GM19035 (cell line): ENCODE results near the gene OR2F2.
A peak's percentile ranks its signal among the peaks of the same experiment; 100 is the strongest.

ENCODE experiments used
- ATAC-seq: cut with Tn5 transposase; IDR thresholded peaks from one replicate; pipeline ENCODE4 v1.9.1; 2021; ENCODE audit not compliant: unreplicated experiment

Gene OR2F2

GRCh38 chr7:143913945-143914615 lies 21.0 kb upstream of the OR2F2 start:
- ATAC-seq, result no peak

DNA sequence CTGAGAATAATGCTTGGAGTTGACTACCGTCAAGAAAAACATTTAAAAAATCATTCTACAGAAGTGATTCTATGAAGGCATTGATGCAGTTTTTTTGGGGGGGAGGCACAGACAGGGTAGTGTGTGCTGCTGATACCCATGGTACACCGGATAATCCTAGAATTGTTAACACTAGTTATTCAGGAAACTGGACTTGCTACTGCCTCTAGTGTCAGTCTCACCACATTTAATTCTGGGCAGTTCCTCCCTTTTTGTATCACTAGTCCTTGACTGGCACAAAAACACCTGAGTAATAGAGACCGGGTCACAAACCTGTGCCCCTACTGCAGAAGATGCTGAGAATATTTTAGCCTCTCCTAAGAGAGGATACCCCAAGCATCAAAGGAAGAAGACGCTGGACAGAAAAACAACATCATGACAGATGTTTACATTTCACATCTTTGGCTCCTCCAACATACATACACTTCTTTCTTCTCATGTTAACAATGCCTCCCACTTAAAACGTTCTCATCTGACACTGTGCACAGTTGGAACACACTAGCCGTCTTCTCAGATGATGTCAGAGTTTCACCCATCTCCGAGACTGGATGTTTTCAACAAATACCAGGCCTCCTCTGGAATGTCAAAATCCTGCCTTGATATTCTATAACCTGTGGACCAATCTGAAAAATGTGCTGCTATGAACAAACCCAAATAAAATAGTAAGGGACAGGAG lies 19.9 kb upstream of the OR2F2 start:
- ATAC-seq, result no peak

DNA sequence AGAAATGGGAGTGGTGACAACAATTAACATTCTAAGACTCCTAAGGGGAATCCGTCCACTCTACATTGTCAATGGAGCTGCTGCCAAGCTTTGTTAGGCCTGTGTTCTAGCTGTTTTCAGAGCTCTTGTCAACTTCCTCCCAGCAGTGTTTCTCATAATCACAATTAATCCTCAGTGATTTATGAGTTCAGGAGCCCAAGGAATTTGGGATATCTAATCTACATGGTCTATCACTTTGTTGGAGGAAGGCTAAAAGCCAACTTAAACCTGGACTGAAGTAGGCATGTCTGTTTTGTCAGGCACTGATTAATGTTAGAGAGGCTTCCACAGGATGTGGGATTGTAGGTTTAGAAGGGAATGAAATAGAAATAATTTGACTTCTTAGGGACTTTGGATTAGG lies 10.2 kb upstream of the OR2F2 start:
- no peak for ATAC-seq

DNA sequence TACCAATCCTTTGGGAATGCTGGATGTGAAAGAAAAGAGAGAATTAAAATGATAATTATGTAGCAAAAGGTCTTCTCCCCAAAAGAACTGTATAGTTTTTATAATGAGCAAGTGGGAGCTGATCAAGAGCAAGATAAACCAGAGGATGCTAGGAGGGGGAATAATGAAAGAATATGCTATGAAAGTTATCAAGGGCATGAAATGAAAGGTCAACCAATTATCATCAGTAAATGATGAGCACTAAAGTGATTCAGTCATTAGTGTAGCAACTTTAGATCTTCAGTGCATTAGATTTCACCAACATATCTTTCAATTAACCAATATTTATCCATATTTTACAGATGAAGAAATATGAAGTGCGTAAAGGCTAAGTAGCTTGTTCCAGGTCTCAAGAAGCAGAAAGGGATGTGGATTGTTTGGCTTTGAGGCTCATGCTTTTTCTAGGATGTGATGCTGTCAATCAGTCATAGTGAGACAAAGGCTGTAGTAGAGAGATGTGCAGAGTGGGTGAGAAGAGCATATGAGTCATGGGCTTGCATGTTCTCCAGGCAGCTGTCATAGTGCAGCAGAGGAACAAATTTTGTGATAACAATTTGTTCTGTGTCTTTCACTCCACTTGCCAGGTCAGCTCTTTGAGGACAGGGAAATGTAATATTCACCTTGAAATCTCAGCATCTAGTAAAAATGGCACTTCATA lies 5.7 kb upstream of the OR2F2 start:
- ATAC-seq, result peak; percentile 62

- no peak for ATAC-seq
Measured at GRCh38 chr7:143931739-143932138, 3.3 kb upstream of the OR2F2 start.

- ATAC-seq, result no peak
Measured at GRCh38 chr7:143936087-143937009, 1.3 kb downstream of the OR2F2 start.

- ATAC-seq, result no peak
Measured at GRCh38 chr7:143938379-143939243, 3.6 kb downstream of the OR2F2 start.

GRCh38 chr7:143945423-143945822 lies 10.4 kb downstream of the OR2F2 start:
- no peak for ATAC-seq

GRCh38 chr7:143947111-143947510 lies 12.1 kb downstream of the OR2F2 start:
- ATAC-seq, result no peak

- no peak for ATAC-seq
Measured at GRCh38 chr7:143948733-143949132, 13.7 kb downstream of the OR2F2 start.

DNA sequence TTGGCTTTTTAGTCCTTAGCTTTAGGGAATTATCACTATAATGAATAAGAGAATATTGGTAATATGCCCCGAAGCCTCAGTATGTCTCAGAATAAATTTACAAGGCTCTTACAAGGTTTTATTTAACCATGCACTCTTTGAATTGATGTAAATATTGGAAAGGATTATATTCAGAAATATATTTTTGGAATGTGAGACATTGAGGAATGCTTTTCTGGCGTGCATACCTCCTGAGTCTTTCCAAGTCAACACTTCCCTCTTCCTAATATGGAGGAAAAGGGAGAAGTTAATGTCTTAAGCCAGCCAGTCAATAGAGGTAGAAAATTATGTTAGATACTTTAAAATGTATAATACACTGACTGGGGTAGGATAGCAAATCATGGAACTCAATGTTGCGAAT lies 18.4 kb downstream of the OR2F2 start:
- ATAC-seq, result no peak

DNA sequence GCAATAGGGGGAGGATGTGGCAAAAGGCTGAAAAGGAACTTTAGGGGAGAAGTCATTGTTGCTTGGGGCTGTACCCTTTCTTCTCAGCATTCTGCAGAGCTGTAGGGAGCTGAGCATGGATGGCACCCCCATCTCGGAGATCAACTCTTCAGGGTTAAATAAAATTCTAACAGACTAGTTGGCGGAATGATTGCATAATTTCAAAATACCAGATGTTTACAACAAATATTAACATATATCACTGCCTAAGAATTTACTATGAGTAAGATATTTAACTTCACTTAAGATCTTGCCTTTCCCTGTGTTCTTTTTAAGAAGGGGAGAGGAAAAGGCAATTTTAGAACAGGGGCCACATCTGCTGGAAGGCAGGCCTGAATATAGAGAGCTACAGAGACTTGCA lies 19.1 kb downstream of the OR2F2 start:
- ATAC-seq, result no peak

DNA sequence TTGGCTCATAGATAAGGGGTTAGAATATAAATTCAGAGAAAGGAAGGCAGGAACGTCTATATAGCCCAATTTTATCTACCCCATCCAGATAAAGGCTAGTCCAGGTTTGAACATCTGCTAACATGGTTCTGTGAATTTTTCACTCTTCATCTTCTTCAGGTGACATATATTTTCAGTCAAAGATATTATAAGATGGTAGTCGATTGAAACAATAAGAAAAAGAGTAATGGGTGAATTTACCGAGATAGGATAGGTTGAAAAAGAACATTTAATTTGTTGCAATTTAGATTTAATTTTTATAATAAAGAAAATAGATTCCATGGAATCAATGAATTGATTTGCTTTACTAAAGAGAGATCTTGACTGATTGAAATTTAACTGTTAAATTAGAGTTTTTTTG lies 19.5 kb downstream of the OR2F2 start, which contains the start of gene OR2F1:
Gene OR2F1, plus strand, starts transcription at position 301 of the 400 bp plus-strand sequence. CDS start 5,127 bp downstream, outside the sequence.
- ATAC-seq, result no peak

DNA sequence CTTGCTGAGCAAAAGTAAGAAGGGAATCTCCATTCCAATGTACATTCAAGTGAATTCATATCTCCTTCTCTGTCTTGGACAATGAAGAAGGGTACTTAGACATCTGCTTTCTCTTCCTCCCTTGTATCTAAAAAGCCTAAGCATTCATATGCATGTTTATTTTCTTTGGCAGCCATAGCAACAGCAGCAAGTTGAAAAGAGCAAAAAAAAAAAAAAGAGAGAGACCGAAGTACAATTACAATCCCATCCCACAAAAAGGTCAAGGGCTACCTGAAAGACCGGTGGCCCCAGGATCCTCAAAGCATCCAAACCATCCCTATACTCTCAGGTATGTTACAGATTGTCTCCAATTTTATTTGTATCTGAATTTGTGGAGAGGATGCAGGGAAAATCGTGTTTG lies 23.7 kb downstream of the OR2F2 start:
- no peak for ATAC-seq

- no peak for ATAC-seq
Measured at GRCh38 chr7:143960813-143961610, 26.0 kb downstream of the OR2F2 start.

DNA sequence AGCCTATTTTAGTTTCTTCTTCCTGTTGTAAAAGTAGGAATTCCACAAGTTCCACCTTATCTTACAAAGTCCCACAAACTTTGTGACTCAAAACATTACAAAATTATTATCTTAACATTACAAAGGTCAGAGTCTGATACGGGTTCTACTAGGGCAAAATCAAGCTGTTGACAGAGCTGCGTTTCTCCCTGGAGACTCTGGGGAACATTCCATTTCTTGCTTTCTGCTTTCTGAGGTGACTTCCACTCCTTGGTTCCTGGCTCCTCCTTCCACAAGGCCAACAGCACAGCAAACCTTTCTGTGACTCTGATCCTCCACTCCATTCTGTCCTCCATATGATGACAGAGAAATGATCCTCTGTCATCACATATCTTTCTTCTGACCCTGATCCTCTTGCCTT lies 30.2 kb downstream of the OR2F2 start:
- ATAC-seq, result no peak

DNA sequence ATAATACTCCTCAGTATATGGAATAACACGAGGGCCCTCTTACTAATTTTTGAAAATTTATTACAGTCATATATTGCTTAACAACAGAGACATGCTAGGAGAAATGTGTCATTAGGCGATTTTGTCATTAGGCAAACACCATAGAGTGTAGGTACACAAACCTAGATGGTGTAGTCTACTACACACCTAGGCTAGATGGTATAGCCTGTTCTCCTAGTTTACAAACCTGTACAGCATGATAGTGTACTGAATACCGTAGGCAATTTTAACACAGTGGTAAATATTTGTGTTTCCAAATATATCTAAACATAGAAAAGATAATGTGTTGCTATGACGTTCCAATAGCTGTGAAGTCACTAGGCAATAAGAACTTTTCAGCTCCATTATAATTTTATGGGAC lies 32.4 kb downstream of the OR2F2 start:
- ATAC-seq, result no peak

DNA sequence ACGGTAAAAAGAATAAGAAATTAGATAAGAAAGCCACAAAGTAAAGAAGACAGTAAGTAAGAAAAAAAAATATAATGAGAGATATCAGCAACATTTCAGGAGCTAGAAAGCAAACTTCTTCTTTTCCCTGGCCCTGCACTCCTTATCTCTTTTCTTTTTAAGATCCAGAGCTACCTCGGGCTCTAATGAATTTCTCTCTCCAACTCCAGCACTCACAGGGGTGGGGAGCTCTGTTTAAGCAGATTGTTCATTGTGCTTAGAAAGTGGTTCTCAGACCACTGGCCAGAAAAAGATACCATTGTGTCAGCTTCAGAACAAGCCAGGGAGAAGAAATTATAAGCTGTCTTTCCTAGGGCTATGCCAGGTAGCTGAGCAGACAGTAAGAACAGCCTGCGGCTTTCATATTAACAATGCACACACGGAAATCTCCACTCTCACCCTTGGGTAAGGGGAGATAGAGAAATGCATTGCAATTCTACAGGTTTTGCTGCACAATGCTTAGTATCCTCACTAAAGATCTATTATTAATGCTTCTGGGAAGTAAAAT lies 38.9 kb downstream of the OR2F2 start:
- ATAC-seq, result no peak

DNA sequence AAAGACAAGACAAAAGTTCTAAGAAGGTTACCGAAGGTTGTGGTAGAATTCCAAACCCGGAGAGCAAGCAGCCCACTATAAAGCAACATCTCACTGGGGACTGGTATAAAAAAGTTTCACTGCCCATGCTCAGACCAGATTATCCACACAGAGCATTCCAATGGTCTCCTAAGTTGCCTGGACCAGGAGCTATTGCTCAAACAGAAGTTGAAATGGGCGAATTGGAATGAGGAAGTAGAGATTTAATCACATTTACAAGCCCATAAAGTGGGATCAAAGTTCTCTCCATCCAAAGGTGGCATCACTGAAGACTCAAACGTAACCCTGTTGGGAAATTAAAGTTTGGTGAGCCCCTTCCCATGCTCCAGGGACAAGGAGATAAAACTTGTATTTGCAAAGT lies 39.4 kb downstream of the OR2F2 start:
- ATAC-seq, result no peak
